NCI-H69 (cell line): Measurements from ENCODE around the gene PIWIL4.
"Not testable (repeated sequence)": the region's sequence is repeated elsewhere in the genome, so short reads cannot be mapped to it uniquely, and the experiment has no call there.

Experiments used
- DNase-seq: peaks from one replicate; lab custom pipeline; 2025; lab: John Stamatoyannopoulos, UW

Gene PIWIL4

GRCh38 chr11:94584978-94585377 is 17.8 kb downstream of the PIWIL4 start:
- no peak for DNase-seq

GRCh38 chr11:94585399-94585798 is 18.2 kb downstream of the PIWIL4 start:
- DNase-seq: no peak

- DNase-seq: no peak
Measured at GRCh38 chr11:94586546-94586945, 19.4 kb downstream of the PIWIL4 start.

- DNase-seq: no peak
Measured at GRCh38 chr11:94586978-94587377, 19.8 kb downstream of the PIWIL4 start.

GRCh38 chr11:94588366-94588942 is 21.3 kb downstream of the PIWIL4 start:
- DNase-seq: peak; percentile 79

- DNase-seq: no peak
Measured at GRCh38 chr11:94590352-94591041, 23.3 kb downstream of the PIWIL4 start.

- DNase-seq: no peak
Measured at GRCh38 chr11:94593030-94593429, 25.9 kb downstream of the PIWIL4 start.

- no peak for DNase-seq
Measured at GRCh38 chr11:94595076-94595475, 27.9 kb downstream of the PIWIL4 start.

GRCh38 chr11:94597896-94598295 is 30.7 kb downstream of the PIWIL4 start:
- peak; percentile 72 for DNase-seq

GRCh38 chr11:94599510-94599909 is 32.3 kb downstream of the PIWIL4 start:
- DNase-seq: no peak

GRCh38 chr11:94602430-94603372 is 35.5 kb downstream of the PIWIL4 start:
- DNase-seq: no peak

GRCh38 chr11:94603587-94603986 is 36.4 kb downstream of the PIWIL4 start:
- DNase-seq: no peak

- DNase-seq: peak; percentile 15
Measured at GRCh38 chr11:94604482-94604881, 37.3 kb downstream of the PIWIL4 start.

- no peak for DNase-seq
Measured at GRCh38 chr11:94613120-94613519, 46.0 kb downstream of the PIWIL4 start.

GRCh38 chr11:94623120-94623735 is 56.1 kb downstream of the PIWIL4 start:
- DNase-seq: peak; percentile 92

- not testable (repeated sequence) for DNase-seq
Measured at GRCh38 chr11:94625422-94625821, 58.3 kb downstream of the PIWIL4 start.

- not testable (repeated sequence) for DNase-seq
Measured at GRCh38 chr11:94627003-94627560, 59.9 kb downstream of the PIWIL4 start.

- DNase-seq: no peak
Measured at GRCh38 chr11:94629741-94630140, 62.6 kb downstream of the PIWIL4 start.

GRCh38 chr11:94630221-94630620 is 63.1 kb downstream of the PIWIL4 start:
- DNase-seq: no peak

- no peak for DNase-seq
Measured at GRCh38 chr11:94632356-94632755, 65.2 kb downstream of the PIWIL4 start.

GRCh38 chr11:94635072-94635471 is 67.9 kb downstream of the PIWIL4 start:
- no peak for DNase-seq

- no peak for DNase-seq
Measured at GRCh38 chr11:94636388-94636949, 69.3 kb downstream of the PIWIL4 start.
